Daoy (cell line): ENCODE data around the gene CYP4V2. TPM values are rescaled to one million over a fixed set of nuclear protein-coding genes. Genes with fewer than 3 reads are reported as not detected.

Experiments used
- DNase-seq: peaks from one replicate; pipeline ENCODE4 v3.0.0-alpha.2; 2015; ENCODE audit warnings: low read depth
- total RNA-seq: library from RNA; depleted of rRNA; stranded (reverse); fragments of >200 nt; shearing (Covaris generic); gene quantifications from 2 replicates; pipeline ENCODE4 v1.2.3, GENCODE V29; 2014; rRNA removed

The CYP4V2 gene
- 11.3 and 18.2 TPM in 2 replicates for total RNA-seq

DNA sequence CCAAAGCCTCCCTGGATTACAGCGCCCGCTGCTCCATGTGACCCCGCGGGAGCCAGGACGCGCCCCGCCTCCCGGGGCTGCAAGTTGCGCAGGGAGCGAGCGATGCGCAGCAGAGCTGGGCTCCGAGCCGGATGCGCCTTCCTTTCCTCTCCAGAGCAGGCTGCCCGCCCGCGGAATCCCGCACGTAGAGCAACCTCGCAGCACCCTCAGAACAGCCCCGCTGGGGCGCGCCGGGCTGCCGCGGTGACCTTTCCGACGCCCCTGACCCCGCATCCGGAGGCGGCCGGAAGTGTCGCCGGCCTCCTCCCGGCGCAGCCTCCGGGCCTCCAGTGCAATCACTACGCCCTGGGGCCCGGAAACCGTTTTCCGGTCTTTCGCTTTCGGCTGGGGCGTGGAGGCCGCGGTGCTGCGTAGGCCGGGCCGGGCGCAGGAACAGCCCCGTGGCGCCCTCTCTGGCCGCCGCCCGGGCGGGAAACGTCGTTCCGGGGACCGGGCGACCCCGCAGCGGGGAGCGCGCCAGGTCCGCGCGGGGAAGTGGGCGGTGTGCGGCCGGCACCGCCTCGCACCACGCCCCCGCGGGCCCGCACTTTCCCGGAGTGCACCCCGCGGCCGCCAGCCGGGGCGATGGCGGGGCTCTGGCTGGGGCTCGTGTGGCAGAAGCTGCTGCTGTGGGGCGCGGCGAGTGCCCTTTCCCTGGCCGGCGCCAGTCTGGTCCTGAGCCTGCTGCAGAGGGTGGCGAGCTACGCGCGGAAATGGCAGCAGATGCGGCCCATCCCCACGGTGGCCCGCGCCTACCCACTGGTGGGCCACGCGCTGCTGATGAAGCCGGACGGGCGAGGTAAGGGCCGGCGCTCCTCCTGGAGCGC lies at the start of gene CYP4V2:
TSS of gene CYP4V2 (plus strand) at position 368 of the 866 bp plus-strand sequence. CDS start at position 625, 257 bp downstream.
- peak; percentile 67 for DNase-seq

- DNase-seq, result peak; percentile 40
These were observed 47.0 kb upstream of the CYP4V2 start for GRCh38 chr4:186144198-186144945.

DNA sequence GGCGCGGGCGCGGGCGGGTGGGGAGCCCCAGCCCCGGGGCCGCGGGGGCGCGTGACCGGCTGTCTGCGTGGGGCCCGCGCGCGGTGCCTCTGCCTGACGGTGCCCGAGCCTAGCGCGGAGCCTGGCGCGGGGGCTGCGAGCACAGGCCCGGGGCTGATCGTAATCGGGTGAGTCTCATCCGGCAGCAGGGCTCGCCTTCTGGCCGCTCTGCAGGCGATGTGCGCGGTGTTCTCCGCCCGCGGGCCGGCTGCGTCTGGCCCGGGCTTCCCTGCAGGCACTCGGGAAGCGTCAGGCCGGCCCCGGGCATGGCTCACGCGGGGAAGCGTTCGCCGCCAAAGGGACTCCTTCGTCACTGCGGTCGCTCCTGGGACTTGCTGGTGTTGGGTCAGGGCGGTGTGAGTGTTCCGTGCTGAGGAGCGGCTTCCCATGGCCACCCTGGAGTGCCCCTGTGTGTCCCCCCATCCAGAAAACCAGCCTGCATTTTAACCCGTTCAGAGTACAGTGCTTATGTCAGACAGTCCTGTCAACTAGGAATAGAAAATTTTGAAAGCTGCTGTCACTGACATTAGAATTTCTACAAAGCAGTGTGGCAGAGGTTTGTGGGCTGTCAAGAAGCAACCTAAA lies 46.3 kb upstream of the CYP4V2 start:
- peak; percentile 33 for DNase-seq

DNA sequence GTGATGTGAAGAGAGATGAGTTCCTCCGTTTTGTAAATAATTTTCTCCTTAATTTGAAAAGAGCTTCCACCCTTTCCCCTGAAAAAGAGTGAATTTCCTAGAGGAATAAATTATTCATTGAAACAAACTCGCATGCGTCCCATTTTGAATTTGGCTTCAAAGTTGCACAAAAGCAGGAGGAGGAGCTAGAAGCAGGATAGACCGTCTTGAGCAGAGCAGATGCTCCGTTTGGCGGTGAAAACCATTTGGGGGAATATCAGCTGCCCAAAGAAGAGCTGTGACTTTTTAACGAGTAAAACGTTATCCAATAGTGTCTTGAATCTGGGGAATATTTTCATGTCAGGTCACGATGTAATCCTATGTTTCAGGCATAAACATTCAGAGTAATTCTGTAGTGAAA lies 44.9 kb upstream of the CYP4V2 start:
- DNase-seq, result no peak

DNA sequence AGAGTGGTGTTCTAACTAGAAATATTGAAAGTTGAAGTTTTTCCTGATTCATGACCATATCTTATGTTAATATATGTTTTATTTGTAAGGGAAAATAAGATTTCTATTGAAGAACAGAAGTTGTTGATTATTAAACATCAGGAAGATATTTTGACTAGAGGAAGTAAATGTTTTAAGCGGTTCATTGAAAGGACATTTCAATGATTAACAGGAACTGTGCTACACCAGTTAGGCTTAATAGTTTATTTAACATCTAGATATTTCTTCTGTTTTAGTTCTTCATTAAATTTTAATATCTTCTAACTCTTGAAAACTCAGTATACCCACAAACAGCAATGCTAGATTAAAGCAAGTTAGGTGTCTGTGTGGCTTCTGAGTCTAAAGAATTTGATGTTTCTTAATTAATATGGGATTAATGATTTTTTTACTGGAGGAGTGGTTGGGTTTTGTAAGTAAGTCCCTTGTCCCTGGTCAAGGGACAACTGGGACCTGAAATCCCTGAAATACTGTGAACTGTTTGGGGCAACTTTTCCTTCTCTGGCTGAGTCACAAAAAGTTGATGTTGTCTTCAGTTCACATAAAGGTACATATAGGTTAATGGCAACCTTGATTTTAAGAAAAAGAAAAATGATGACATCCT lies 42.9 kb upstream of the CYP4V2 start:
- DNase-seq, result no peak

DNA sequence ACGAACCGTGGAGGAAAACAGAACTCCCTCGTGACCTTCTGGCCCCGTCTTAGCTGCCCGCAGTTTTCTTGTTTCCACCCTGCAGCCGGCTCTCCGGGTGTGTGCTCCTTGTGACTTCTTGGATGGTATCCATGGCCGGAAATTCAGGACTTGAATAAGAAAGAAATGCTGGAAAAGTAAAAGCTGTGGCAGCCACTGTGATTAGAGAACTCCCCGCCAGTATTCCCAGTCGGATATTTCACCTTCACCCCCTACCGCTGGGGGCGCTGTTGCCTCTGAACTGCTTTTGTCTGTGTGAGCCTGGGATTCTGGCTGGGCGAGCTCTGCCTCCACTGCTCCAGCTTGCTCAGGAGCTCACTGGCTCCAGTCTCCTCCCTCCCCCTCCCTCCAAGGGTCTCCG lies 41.5 kb upstream of the CYP4V2 start:
- DNase-seq, result peak; percentile 47

DNA sequence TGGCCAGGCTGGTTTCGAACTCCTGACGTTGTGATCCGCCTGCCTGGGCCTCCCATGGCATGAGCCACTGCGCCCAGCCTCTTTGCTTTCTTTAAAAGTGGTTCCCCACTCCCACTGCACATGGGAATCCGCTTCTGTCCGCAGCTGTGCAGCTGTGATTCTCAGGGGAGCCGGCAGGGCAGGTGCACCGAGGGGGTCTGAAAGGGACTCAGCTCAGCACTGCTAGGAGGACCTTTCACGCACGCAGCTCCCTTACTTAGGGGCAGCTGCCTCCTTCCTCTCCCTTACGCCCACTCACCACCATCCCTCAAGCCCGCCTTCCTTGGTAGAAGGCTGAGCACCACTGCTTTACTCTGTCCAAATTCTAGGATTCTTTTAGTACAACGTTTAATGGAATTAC lies 40.4 kb upstream of the CYP4V2 start:
- no peak for DNase-seq

DNA sequence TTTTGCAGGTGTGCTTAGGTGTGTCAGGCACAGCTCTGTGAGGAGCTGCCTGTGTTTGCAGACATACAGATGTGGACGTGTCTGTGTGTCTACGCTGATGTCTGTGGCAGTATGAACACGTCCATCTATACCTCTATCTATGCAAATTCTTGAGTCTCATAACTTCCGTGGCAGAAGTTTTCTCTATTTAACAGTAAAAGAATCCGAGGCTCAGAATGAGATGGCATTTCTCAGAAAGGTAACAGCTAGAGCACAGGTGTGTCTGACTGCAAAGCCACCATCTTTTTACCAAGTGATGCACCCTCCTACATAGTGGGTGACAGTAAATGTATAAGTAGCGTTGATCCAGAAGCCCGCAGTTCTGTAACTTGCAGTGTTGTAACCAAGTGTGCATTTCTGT lies 39.9 kb upstream of the CYP4V2 start:
- no peak for DNase-seq

GRCh38 chr4:186158021-186158813 lies 33.1 kb upstream of the CYP4V2 start:
- no peak for DNase-seq

GRCh38 chr4:186158966-186159365 lies 32.4 kb upstream of the CYP4V2 start:
- DNase-seq, result no peak

GRCh38 chr4:186159613-186160012 lies 31.8 kb upstream of the CYP4V2 start:
- no peak for DNase-seq

- DNase-seq, result no peak
These were observed 30.2 kb upstream of the CYP4V2 start for GRCh38 chr4:186161138-186161537.

DNA sequence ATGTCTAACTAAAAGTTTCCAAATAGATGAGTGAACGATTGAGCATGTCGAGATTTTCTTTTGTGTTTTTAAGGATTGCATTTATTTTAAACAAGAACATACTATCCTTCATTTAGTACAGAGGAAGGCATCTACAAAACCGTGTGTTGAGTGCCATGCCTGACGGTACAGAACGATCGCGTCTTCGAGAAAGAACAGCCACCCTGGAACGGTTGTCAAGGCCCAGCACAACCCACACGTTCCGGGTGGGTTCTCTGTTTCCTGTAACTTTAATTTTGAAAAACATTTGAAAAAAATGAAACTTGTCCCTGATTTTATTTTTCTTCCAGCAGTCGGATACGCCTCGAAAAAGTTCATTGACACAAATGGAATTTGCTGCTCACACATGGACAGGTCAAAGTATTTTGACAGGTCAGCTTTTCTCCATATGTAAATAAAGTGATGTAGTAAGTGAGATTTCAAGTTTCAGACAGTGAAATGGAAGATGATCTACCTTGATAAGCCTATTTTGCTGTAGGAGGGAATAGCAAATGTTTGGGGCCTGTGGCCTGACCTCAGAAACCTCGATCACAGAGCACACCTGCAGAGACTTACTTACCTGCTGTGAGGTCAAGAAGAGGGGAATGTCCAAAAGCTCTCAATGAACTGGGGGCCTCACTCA lies 24.4 kb upstream of the CYP4V2 start:
- no peak for DNase-seq

- no peak for DNase-seq
These were observed 23.8 kb upstream of the CYP4V2 start for GRCh38 chr4:186167605-186168004.

- no peak for DNase-seq
These were observed 22.6 kb upstream of the CYP4V2 start for GRCh38 chr4:186168750-186169149.

DNA sequence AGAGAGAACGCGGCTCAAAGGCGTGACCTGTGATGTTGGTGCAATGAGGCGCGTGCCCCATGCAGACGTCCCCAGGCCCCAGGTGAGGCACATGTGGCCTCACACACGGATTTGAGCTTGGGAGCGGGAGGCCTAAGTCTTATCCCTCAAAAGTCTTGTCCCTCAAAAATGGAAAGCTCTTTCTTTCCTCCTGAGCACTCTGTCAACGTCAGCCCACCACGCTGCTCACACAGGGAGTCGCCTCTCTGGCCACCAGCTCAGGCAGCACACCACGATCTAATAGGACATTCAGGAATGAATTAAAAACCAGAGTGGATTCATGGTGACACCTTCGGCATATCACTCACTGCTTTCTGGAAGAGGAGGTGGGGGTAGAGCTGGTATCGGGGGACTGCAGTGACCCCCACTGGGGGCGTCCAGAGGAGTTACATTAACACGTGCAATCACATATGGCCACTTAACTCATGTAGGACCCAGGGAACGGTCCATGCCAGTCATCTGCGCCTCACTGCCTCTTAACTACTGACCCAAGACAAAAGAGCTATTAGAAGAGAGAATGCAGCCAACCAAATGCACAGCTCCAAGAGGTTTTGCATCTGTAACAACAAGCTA lies 21.9 kb upstream of the CYP4V2 start:
- no peak for DNase-seq

DNA sequence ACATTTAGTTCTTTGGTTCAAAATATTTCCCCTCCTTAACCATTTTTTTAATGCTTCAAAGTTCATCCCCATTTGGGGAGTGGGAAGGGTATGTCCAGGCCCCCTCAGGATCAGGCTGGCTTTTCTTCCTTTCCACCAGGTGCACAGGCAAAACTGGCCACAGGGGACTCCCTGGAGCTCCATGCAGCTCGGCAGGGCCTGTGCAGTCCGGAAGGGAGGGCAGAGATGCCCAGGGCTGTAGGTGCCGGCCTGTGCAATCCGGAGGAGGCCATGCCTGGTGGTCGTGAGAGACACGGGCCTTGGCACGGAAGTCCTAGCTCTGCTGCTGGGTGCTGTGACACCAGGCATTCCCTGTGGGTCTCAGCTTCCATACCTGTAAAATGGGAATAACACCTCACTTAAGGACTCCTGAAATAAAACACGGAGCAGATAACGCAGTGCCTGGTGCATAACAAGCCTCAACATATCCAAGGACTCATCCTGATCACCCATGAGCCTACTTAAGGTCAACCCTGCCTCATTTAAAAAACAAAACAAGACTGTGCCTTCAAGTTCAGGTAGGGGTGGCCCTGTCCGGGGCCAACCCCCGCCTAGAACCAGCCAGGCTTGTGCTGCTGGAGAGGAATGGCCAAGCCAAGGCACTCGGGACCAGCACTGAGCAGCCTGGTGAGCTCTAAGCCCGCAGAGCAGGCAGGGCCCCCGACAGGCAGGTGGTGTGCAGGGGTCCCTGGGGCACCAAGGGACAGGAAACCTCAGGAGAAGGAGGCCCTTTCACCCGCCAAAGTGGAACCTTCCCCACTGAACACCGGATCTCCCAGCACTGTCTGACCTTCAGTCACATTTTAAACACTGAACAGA lies 21.2 kb upstream of the CYP4V2 start:
- DNase-seq, result no peak

DNA sequence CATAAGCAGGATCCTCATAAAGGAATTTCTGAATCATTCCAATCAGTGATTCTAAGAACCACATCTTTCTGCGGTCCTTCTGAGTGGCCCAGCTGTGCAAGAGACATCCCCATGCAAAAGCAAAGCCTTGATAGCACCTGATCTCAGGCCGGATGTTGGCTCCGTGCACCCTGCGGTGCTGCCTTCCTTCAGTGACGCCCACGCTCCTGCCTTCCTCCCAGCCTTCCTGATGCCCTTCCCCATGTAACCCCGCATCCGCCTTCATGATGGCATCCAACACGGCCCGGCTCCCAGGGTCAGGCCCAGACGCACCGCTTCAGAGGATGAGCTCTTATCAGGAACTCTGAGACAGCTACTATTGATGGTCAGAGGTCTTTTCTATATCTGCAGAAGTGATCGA lies 20.4 kb upstream of the CYP4V2 start:
- DNase-seq, result no peak

DNA sequence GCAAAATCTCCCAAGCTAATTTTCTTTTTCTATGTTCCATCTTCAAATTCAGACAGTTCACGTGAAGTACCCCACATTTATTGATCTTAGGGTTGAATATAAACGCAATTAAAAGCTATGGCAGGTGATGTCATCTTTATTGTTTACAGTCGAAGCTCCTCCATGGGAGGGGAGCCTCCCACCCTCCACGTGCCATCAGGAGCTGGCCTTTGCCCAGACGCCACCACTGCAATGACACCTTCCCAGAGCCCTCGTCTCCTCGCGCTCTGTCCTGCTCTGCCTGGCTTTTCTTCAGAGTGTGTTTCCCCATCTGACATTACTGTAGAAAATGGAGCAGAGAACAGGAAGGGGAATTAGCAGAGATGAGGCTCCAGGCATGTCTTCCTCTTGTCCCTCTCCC lies 18.8 kb upstream of the CYP4V2 start:
- DNase-seq, result no peak
